Measurements from ENCODE around the gene POU2F1.

The POU2F1 gene

DNA sequence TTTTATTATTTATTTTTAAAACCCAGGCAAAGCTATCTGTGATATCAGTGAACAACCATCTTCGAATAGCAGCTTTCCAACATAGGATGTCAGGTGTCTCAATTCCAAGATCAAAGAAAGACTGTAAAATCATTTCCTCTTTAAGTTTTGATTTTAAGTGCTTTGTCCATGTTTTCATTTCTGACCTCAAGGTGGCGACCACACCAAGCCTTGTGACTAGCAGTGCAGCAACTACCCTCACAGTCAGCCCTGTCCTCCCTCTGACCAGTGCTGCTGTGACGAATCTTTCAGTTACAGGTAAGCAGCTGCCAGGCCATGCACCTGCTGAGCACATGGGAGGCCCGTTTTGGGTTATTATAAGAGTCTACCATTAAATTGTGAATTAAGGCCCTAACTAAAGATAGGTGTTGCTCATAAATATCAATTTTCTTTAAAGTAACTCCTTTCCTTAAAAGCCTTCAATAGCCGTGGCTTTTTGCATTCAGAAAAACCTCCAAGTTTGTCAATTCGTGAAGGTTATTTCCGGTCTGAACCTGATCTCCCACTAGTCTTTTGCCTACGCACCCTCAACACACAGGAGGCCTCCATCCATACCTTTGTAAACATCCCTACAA lies 180.7 kb downstream of the POU2F1 start:
- TF ChIP-seq, protein P1, sequence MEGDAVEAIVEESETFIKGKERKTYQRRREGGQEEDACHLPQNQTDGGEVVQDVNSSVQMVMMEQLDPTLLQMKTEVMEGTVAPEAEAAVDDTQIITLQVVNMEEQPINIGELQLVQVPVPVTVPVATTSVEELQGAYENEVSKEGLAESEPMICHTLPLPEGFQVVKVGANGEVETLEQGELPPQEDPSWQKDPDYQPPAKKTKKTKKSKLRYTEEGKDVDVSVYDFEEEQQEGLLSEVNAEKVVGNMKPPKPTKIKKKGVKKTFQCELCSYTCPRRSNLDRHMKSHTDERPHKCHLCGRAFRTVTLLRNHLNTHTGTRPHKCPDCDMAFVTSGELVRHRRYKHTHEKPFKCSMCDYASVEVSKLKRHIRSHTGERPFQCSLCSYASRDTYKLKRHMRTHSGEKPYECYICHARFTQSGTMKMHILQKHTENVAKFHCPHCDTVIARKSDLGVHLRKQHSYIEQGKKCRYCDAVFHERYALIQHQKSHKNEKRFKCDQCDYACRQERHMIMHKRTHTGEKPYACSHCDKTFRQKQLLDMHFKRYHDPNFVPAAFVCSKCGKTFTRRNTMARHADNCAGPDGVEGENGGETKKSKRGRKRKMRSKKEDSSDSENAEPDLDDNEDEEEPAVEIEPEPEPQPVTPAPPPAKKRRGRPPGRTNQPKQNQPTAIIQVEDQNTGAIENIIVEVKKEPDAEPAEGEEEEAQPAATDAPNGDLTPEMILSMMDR (conservative IDR thresholded peaks at IDR 0.05) = peak; percentile 85
- H3K27ac ChIP-seq = no peak overlapping the region

DNA sequence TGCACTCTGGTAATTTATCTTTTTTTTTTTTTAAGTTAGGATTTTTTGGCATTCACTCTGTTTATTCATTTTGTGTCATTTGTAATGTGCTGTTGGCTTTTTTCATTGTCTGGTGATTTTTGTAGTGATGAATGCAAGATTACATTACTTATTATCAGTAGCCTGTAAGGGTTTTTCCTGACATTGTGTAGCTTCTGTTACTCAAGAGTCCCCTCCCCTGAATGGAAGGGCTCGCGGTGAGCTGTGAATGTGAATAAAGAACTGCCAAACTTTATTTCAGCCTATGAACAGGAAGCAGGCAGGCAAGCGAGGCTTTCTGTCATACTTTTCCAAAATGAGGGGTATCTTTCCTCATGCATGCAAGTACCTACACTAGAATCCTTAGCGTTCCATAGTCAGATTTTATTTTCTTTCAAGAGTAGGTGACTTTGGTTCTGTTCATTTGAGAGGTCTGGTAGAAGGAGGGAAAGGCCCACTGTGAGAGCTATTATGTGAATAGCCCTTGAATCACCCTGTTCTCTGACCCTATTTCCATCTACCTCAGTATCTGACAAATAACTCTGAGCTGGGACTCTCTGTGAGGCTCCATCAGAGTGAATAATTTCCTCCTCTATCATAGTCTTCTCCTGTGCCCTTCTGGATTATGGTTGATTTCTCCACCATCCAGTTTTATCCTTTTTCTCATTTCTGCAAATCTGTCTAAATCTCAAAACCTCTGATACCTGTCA lies 183.6 kb downstream of the POU2F1 start:
- H3K27ac ChIP-seq = no peak overlapping the region
- TF ChIP-seq, protein P1 (conservative IDR thresholded peaks at IDR 0.05) = no peak

DNA sequence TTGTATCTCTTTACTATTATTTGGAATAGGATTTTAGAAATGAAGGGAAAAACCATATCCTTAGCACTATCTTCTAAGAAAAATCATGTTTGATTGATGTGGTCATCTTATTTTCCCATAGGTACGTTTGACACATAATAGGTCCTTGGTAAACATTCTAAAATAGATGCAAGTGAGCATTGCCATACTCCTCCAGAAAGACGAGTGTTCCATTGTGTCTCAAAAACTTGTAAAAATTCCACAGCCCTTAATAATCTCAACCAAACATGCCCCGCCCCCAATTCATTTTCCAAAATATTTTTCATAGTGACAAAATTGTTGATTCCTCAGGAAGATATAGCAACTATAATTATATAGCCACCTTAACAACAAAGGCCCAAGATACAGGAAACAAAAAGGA lies 184.2 kb downstream of the POU2F1 start:
- no peak overlapping the region for H3K27ac ChIP-seq
- TF ChIP-seq, protein P1 (conservative IDR thresholded peaks at IDR 0.05) = no peak

- H3K27ac ChIP-seq = no peak overlapping the region
- TF ChIP-seq, protein P1 (conservative IDR thresholded peaks at IDR 0.05) = no peak
Observed at GRCh38 chr1:167408355-167408754, 187.7 kb downstream of the POU2F1 start.

GRCh38 chr1:167409183-167409582 lies 188.5 kb downstream of the POU2F1 start:
- no peak overlapping the region for H3K27ac ChIP-seq
- TF ChIP-seq, protein P1 (conservative IDR thresholded peaks at IDR 0.05) = 0 out of 2 replicates have a peak, but pooled peaks have one; percentile 16

DNA sequence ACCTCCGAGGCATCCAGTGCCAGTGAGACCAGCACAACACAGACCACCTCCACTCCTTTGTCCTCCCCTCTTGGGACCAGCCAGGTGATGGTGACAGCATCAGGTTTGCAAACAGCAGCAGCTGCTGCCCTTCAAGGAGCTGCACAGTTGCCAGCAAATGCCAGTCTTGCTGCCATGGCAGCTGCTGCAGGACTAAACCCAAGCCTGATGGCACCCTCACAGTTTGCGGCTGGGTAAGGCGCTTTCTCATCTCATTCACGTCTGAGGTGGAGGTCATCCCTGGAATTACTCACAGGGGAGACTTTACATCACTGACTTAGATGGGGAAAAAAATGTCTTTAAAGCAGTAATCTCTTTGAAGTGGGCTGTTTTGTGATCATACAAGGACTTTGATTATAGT lies 191.4 kb downstream of the POU2F1 start:
- TF ChIP-seq, protein P1 (conservative IDR thresholded peaks at IDR 0.05) = no peak
- no peak overlapping the region for H3K27ac ChIP-seq

DNA sequence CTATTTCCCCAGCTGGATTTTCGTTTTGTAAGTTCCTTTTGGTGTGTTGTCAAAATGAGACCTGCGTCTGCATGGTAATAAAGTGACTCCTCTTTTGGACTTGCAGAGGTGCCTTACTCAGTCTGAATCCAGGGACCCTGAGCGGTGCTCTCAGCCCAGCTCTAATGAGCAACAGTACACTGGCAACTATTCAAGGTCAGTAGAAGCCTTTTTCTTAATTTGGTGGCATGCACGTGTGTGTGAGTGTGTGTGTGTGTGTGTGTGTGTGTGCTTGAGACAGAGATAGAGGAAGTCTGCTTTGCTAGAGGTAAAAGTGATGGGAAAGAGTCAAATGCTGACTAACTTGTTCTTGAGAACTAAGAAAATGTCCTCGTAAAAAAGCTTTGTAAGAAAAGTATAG lies 192.2 kb downstream of the POU2F1 start:
- no peak overlapping the region for H3K27ac ChIP-seq
- TF ChIP-seq, protein P1 (conservative IDR thresholded peaks at IDR 0.05) = no peak

Data from VCaP (cell line).